Measurements from ENCODE around the gene PLXNB1.
A peak's percentile ranks its signal among the peaks of the same experiment; 100 is the strongest.

Gene PLXNB1

DNA sequence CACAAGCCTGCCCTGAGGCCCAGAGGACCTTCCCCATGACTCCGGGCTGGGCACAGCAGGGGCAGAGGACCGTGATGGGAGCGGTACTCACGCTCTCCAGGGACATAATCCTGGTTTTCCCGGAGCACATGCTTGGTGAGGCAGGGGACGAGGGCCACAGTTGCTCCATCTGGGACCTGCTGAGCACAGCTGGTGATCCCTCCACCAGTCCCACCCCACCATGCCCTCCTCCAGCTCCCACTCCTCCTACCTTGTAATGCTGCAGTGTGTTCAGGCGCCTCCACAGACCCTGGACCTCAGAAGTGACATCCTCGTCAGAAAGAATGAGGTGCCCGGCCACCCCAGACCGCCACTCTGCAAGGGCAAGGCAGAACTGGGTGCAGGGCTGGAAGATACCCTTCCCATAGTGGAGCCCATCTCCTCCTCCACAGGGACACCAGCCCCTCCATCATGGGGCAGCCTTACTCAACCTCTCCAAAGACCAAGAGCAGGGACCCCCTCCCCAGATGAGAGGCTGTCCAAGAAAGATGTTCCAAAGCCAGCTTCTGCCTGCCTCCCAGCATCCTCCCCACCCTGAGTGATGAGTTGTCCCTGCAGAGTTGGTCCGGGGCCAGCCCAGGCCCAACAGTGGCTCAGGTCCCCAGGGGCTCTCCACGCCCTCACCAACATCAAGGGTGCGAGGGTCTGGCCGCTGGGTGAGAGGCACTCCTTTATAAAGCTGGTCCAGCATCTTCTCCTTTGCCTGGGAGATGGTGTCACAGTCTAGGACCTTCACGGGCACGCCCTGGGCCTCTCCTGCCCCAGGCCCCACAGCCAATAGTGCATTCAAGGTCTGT is 19.5 kb downstream of the PLXNB1 start:
- no peaks in the 10 kb centered on the region; the same call in 1 of the 2 replicates for H3K27me3 ChIP-seq (ENCODE audit: insufficient read depth, low read length)
- H3K4me2 ChIP-seq (ENCODE audit: low read length), result no peak overlapping the region
- H3K36me3 ChIP-seq (ENCODE audit: insufficient read depth, low read length), result no peaks in the 10 kb centered on the region
- H2AFZ ChIP-seq (ENCODE audit: low read length), result no peak overlapping the region
- no peak overlapping the region for H3K9ac ChIP-seq (ENCODE audit: low read length)
- H3K4me3 ChIP-seq (ENCODE audit: low read depth, low read length, poor library complexity, severe bottlenecking), result no peak overlapping the region
- no peaks in the 10 kb centered on the region for H3K9me3 ChIP-seq (ENCODE audit: low read length)
- no peaks in the 10 kb centered on the region for H4K20me1 ChIP-seq (ENCODE audit: insufficient read depth, low read length)
- no peaks in the 10 kb centered on the region for H3F3A ChIP-seq (ENCODE audit: insufficient read depth, low read length)
- H3K79me2 ChIP-seq (ENCODE audit: insufficient read depth, low read length), result no peaks in the 10 kb centered on the region
- TF ChIP-seq EZH2 (IDR thresholded peaks at IDR 0.05; ENCODE audit: borderline replicate concordance, low read length), result no peak
- TF ChIP-seq, protein P1, sequence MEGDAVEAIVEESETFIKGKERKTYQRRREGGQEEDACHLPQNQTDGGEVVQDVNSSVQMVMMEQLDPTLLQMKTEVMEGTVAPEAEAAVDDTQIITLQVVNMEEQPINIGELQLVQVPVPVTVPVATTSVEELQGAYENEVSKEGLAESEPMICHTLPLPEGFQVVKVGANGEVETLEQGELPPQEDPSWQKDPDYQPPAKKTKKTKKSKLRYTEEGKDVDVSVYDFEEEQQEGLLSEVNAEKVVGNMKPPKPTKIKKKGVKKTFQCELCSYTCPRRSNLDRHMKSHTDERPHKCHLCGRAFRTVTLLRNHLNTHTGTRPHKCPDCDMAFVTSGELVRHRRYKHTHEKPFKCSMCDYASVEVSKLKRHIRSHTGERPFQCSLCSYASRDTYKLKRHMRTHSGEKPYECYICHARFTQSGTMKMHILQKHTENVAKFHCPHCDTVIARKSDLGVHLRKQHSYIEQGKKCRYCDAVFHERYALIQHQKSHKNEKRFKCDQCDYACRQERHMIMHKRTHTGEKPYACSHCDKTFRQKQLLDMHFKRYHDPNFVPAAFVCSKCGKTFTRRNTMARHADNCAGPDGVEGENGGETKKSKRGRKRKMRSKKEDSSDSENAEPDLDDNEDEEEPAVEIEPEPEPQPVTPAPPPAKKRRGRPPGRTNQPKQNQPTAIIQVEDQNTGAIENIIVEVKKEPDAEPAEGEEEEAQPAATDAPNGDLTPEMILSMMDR (IDR thresholded peaks at IDR 0.05; ENCODE audit: low read length), result no peak
- no peaks in the 10 kb centered on the region for H3K4me1 ChIP-seq (ENCODE audit: insufficient read depth, low read length, severe bottlenecking)
- H3K9me2 ChIP-seq (ENCODE audit: low read depth, low read length), result no peaks in the 10 kb centered on the region
- no peak overlapping the region for H3K27ac ChIP-seq (ENCODE audit: low read depth, low read length, poor library complexity, severe bottlenecking)

- Histone ChIP-seq H3F3A (ENCODE audit: insufficient read depth, low read length) (no peaks in the 10 kb centered on the region), H3K9ac (ENCODE audit: low read length) (no peak overlapping the region), H3K4me1 (ENCODE audit: insufficient read depth, low read length, severe bottlenecking) (no peaks in the 10 kb centered on the region), H3K36me3 (ENCODE audit: insufficient read depth, low read length) (no peaks in the 10 kb centered on the region), H3K27ac (ENCODE audit: low read depth, low read length, poor library complexity, severe bottlenecking) (no peak overlapping the region), H3K79me2 (ENCODE audit: insufficient read depth, low read length) (no peaks in the 10 kb centered on the region), H4K20me1 (ENCODE audit: insufficient read depth, low read length) (no peaks in the 10 kb centered on the region), H3K4me3 (ENCODE audit: low read depth, low read length, poor library complexity, severe bottlenecking) (no peak overlapping the region), H3K4me2 (ENCODE audit: low read length) (no peak overlapping the region), H3K9me3 (ENCODE audit: low read length) (no peaks in the 10 kb centered on the region), H2AFZ (ENCODE audit: low read length) (no peak overlapping the region), H3K27me3 (ENCODE audit: insufficient read depth, low read length) (no peaks in the 10 kb centered on the region; the same call in 1 of the 2 replicates), H3K9me2 (ENCODE audit: low read depth, low read length) (no peaks in the 10 kb centered on the region)
- TF ChIP-seq EZH2 (IDR thresholded peaks at IDR 0.05; ENCODE audit: borderline replicate concordance, low read length), result no peak
- TF ChIP-seq, protein P1 (IDR thresholded peaks at IDR 0.05; ENCODE audit: low read length), result no peak
Observed at GRCh38 chr3:48409291-48410201, 20.3 kb downstream of the PLXNB1 start.

- no peaks in the 10 kb centered on the region for H3K36me3 ChIP-seq (ENCODE audit: insufficient read depth, low read length)
- no peaks in the 10 kb centered on the region for H3K79me2 ChIP-seq (ENCODE audit: insufficient read depth, low read length)
- H3K9me2 ChIP-seq (ENCODE audit: low read depth, low read length), result no peaks in the 10 kb centered on the region
- H3F3A ChIP-seq (ENCODE audit: insufficient read depth, low read length), result no peaks in the 10 kb centered on the region
- no peak for TF ChIP-seq EZH2 (IDR thresholded peaks at IDR 0.05; ENCODE audit: borderline replicate concordance, low read length)
- TF ChIP-seq, protein P1 (IDR thresholded peaks at IDR 0.05; ENCODE audit: low read length), result peak; percentile 35; the same call in 1 of the 2 replicates
- no peak overlapping the region for H2AFZ ChIP-seq (ENCODE audit: low read length)
- H3K27me3 ChIP-seq (ENCODE audit: insufficient read depth, low read length), result no peaks in the 10 kb centered on the region; the same call in 1 of the 2 replicates
- no peaks in the 10 kb centered on the region for H4K20me1 ChIP-seq (ENCODE audit: insufficient read depth, low read length)
- no peaks in the 10 kb centered on the region for H3K4me1 ChIP-seq (ENCODE audit: insufficient read depth, low read length, severe bottlenecking)
- no peak overlapping the region for H3K27ac ChIP-seq (ENCODE audit: low read depth, low read length, poor library complexity, severe bottlenecking)
- no peak overlapping the region for H3K9ac ChIP-seq (ENCODE audit: low read length)
- no peak overlapping the region for H3K4me2 ChIP-seq (ENCODE audit: low read length)
- no peaks in the 10 kb centered on the region for H3K9me3 ChIP-seq (ENCODE audit: low read length)
- H3K4me3 ChIP-seq (ENCODE audit: low read depth, low read length, poor library complexity, severe bottlenecking), result no peak overlapping the region
Observed at GRCh38 chr3:48408823-48409281, 21.0 kb downstream of the PLXNB1 start.
